NOMO-1 treated with DMSO at 0.1 percent for 48 hours (cell line): Measurements from ENCODE around the gene THAP4.
"Not testable (repeated sequence)": the region's sequence is repeated elsewhere in the genome, so short reads cannot be mapped to it uniquely, and the experiment has no call there.

Experiments
- DNase-seq: peaks from one replicate; lab custom pipeline; 2025; ENCODE audit not compliant: unreplicated experiment; lab: John Stamatoyannopoulos, UW

THAP4 gene

GRCh38 chr2:241589863-241590262 is 47.1 kb downstream of the THAP4 start:
- not testable (repeated sequence) for DNase-seq

GRCh38 chr2:241586564-241587264 is 50.2 kb downstream of the THAP4 start:
- no peak for DNase-seq

GRCh38 chr2:241584436-241584835 is 52.5 kb downstream of the THAP4 start:
- DNase-seq = no peak

GRCh38 chr2:241582806-241583205 is 54.2 kb downstream of the THAP4 start:
- no peak for DNase-seq

DNA sequence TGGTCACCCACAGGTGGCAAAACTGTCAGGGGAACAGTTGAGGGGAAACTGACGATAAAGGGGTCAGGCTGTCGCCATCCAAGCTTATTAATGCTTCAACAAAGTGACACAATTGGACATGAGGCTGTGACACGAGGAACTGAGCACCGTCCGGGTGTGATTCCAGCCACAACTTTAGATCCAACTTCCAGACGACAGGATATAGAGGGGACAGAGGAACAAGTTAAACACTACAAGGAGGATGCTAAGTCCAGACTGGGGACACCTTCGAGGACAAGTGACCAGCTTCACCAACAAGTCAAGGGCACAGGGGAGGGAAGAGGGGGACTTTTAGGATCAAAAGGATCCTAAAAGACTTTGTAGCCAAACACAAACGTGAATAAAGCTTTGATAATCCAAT is 54.6 kb downstream of the THAP4 start:
- no peak for DNase-seq

GRCh38 chr2:241579281-241579680 is 57.7 kb downstream of the THAP4 start:
- DNase-seq = no peak

- DNase-seq = no peak
Measured at GRCh38 chr2:241577413-241578122, 59.4 kb downstream of the THAP4 start.

DNA sequence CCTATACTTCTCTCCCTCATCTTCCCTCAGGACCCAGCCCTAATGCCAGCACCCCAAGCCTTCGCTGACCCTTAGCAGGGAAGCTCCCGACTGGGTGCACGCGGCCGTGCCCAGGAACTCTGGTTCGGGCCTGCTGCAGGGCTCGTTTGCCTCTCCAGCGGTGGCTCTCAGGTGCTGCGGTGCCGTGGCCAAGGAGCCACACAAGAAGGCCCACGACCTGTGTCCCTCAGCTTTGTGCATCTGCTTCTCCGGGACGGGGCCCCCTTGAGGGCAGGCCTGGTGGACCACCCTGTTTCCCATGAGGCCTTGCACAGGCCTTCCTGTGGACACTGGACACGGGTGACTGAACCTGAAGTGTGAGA is 60.7 kb downstream of the THAP4 start:
- no peak for DNase-seq

DNA sequence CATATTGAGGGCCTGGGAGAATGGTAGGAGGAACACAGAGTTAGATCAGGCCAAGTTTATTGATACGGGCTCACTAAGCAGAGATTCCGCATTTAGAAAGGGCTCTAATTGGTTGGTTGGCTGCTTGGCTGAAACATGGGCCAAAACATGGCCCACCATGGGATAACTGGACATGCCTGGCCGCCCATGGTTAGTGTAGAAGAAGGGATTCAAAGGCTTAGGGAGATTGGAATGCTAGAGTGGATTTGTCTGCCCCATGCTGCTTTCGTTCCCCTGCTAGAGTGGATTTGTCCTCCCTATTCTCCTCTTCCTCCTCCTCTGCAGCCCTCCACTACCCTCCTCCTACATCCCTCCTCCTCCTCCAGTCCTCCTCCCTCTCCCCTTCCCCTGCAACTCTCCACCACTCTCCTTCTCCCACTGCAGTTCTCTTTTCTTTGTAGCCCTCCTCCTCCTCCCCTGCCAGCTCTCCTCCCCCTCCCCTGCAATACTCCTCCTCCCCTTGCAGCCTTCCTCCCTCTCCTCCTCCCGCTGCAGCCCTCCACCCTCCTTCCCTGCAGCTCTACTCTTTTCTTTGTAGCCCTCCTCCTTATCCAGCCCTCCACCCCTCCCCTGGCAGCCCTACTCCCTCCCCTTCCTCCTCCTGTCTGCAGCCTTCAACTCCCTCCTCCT is 61.2 kb downstream of the THAP4 start:
- DNase-seq = no peak

DNA sequence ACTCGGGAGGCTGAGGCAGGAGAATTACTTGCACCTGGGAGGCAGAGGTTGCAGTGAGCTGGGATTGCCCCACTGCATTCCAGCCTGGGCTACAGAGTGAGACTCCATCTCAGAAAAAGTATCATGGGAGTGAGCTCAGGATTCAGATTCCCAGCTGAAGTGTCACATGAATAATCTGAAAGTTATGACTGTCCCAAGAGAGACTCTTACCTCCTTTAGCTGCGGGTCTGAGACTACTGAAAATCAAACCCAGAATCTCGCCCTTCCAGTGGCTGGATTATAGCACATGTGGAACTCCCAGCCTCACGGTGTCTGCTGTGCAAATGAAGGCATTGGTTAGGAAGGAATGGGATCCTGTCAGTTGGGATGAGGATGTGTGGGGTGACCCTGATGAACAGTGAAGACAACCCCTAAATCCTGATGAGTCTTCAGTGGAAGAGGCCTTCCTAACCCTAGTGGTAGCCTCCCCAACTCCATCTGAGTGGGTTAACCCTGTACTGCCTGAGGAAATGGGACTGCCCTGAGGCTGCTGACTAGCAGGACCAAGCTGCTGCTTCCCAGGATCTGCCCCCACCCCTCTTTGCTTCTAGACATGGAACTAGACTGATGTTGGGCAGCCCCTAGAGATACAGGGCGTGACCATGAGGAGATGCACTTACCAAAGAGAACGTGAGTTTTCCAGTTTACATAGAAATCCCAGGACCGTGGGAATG is 61.9 kb downstream of the THAP4 start:
- no peak for DNase-seq

GRCh38 chr2:241573741-241574140 is 63.2 kb downstream of the THAP4 start:
- DNase-seq = no peak

DNA sequence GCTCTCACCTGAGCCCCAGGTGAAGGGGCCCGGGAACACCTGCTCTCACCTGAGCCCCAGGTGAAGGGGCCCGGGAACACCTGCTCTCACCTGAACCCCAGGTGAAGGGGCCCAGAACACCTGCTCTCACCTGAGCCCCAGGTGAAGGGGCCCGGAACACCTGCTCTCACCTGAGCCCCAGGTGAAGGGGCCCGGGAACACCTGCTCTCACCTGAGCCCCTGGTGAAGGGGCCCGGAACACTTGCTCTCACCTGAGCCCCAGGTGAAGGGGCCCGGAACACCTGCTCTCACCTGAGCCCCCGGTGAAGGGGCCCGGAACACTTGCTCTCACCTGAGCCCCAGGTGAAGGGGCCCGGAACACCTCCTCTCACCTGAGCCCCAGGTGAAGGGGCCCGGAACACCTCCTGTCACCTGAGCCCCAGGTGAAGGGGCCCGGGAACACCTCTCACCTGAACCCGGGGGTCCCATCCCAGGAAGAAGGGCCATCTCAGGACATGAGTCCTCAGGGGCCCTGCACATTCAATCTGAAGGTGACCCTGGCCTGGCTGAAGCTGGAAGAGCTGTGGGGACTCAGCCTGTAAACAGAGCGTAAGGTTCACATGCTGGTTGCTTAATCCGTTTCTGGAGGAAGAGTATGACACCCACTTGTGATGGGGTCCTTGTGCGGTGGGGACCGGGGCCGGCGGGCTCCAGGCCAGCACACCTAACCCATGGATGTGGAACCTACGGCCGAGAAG is 63.9 kb downstream of the THAP4 start:
- DNase-seq = not testable (repeated sequence)

DNA sequence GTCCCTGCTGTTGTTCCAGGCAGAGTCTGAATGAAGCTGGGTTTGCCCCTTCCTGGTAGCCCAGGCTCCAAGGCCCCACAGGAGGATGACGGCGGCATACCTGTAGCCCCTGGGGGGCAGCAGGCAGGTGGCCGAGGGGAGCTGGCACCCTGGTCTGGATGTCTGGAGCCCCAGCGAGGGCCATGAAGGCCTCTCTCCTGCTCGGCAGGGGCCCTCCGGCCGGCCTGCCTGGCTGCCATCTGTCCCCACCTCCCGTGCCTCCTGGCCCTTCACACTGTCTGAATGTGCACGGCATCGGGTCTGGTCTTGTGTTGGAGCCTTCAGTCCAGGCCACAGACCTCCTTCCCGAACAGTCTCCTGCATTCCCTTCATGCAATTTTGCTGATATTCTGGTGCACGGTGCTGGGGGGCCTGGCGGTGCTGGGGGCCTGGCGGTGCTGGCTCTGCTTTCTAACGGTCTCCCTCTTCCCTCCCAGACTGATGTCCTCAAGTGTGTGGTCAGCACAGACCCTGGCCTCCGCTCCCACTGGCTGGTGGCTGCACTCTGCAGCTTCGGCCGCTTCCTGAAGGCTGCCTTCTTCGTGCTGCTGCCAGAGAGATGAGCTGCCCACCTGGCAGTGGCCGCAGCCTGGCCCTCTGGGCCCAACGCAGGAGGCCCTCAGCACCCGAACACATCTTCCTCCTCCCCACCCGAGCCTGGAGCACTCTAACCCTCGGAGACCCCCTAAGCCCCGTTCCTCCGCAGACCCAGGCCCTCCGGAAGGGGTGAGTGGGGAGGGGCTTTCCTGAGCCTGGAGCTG is 64.9 kb downstream of the THAP4 start:
- no peak for DNase-seq

DNA sequence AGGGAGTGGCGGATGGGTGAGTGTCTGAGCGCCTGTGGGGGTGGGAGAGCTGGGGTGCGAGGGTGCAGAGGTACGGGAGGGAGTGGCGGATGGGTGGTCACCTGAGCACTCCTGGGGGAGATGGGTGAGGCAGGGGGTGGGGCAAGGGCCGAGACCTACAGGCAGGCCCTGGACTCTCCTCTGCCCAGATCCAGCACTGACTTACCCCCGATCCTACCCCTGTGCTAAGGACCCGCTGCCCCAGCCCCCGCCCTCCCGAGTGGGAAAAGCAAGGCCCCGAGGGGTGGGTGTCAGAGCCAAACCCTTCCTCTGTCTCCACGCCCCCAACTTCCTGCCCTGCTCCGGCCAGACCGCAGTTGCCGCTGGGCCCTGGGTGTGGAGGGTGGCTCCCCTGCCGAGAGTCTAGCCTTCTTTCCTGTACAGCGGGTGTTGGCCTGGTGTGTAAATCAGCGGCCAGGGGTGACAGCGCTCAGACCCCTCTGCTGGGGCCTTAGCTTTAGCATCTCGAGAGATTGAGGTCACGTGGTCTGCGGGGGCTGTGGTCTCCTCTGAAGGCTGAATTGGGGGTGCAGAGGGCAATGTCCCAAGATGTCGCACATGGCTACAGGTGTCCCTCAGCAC is 65.9 kb downstream of the THAP4 start:
- no peak for DNase-seq

GRCh38 chr2:241569831-241570281 is 67.1 kb downstream of the THAP4 start:
- DNase-seq = no peak

- no peak for DNase-seq
Measured at GRCh38 chr2:241568726-241569125, 68.2 kb downstream of the THAP4 start.

GRCh38 chr2:241567776-241568175 is 69.2 kb downstream of the THAP4 start:
- no peak for DNase-seq

- DNase-seq = not testable (repeated sequence)
Measured at GRCh38 chr2:241567266-241567665, 69.7 kb downstream of the THAP4 start.

DNA sequence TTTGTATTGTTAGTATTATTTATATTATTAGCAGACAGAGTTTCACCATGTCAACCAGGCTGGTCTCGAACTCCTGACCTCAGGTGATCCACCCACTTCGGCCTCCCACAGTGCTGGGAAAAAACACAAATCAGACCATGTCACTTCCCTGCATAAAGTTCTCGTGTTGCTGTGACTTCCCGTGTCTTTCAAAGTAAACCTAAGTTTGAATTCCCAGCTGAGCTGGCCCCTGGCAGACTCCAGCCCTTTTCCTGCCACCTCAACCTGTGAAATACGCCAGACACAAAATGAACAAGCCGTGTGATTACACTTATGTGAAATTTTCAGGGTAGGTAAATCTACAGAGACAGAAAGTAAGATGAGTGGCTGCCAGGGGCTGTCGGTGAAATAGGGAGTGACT is 70.5 kb downstream of the THAP4 start:
- DNase-seq = no peak

- DNase-seq = not testable (repeated sequence)
Measured at GRCh38 chr2:241566021-241566420, 70.9 kb downstream of the THAP4 start.
